Measurements from ENCODE around the gene RRP9. TPM values are rescaled to one million over a fixed set of nuclear protein-coding genes. Genes with fewer than 3 reads are reported as not detected.

Gene RRP9
- total RNA-seq, 1 donor, result 20.6 TPM

- Histone ChIP-seq H3K4me2 (ENCODE audit: insufficient read depth, low read length) (peak overlapping the region; percentile 88), H3K4me1 (ENCODE audit: insufficient read depth, low read length) (peaks cover 23% of the 10 kb centered on the region), H4K20me1 (ENCODE audit: insufficient read depth, low read length) (peaks cover 7% of the 10 kb centered on the region), H2AFZ (ENCODE audit: low read length) (peak overlapping the region; percentile 95), H3K79me2 (ENCODE audit: insufficient read depth, low read length) (peaks cover 12% of the 10 kb centered on the region), H3K27ac (ENCODE audit: low read depth, low read length) (peak overlapping the region; percentile 84), H3K4me3 (ENCODE audit: insufficient read depth, low read length) (peak overlapping the region; percentile 92), H3K27me3 (ENCODE audit: insufficient read depth, low read length) (no peaks in the 10 kb centered on the region), H3K9me3 (ENCODE audit: low read depth, low read length) (no peaks in the 10 kb centered on the region), H3K36me3 (ENCODE audit: insufficient read depth, low read length) (no peaks in the 10 kb centered on the region)
- peak; percentile 4 for TF ChIP-seq CTCF (IDR thresholded peaks at IDR 0.05; ENCODE audit: extremely low read depth, low read depth, low read length)
- no peak for DNase-seq (ENCODE audit: insufficient read length, low spot score, missing footprints)
Measured at GRCh38 chr3:51974277-51974962, 32.7 kb upstream of the RRP9 start.

GRCh38 chr3:51971350-51971749 lies 29.6 kb upstream of the RRP9 start:
- Histone ChIP-seq H3K36me3 (ENCODE audit: insufficient read depth, low read length) (no peaks in the 10 kb centered on the region), H3K79me2 (ENCODE audit: insufficient read depth, low read length) (peaks cover 16% of the 10 kb centered on the region), H3K4me2 (ENCODE audit: insufficient read depth, low read length) (no peak overlapping the region), H3K4me3 (ENCODE audit: insufficient read depth, low read length) (no peak overlapping the region), H3K27me3 (ENCODE audit: insufficient read depth, low read length) (no peaks in the 10 kb centered on the region), H4K20me1 (ENCODE audit: insufficient read depth, low read length) (peaks cover 14% of the 10 kb centered on the region), H3K4me1 (ENCODE audit: insufficient read depth, low read length) (peaks cover 32% of the 10 kb centered on the region), H3K9me3 (ENCODE audit: low read depth, low read length) (no peaks in the 10 kb centered on the region), H2AFZ (ENCODE audit: low read length) (no peak overlapping the region), H3K27ac (ENCODE audit: low read depth, low read length) (no peak overlapping the region)
- DNase-seq (ENCODE audit: insufficient read length, low spot score, missing footprints), result no peak
- no peak for TF ChIP-seq CTCF (IDR thresholded peaks at IDR 0.05; ENCODE audit: extremely low read depth, low read depth, low read length)

DNA sequence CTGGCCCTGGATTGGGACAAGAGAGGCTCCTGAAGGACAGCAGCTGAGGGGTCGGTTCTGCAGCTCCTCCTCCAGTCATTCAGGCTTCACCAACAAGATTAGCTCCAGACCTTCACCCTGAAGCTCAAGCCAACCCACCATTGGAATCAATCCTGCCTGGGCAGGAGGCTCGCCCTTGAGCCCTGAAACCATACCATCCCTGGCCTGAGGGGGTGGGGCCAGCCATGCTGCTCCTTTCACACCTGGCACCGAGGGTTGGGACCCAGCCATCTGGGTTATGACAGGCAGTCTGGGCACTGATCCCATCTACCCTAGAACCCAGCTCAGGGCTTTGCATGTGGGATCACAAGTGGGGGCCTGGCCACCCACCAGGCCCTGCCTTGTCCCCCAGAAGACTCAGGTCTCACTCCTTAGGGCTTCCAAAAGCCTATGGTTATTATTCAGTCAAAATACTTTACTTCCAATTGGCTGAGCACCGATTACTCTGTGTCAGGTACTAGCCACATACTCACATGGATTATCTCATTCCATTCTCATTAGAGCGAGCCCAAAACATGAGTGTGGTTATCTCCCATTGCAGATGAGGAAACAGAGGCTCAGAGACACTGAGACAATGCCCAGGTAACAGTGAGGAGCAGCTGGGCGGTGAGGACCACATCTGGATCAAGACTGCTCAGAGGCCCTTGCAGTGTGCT lies 29.0 kb upstream of the RRP9 start:
- TF ChIP-seq CTCF (IDR thresholded peaks at IDR 0.05; ENCODE audit: extremely low read depth, low read depth, low read length), result no peak
- H3K79me2 ChIP-seq (ENCODE audit: insufficient read depth, low read length), result peaks cover 18% of the 10 kb centered on the region

GRCh38 chr3:51969841-51970240 lies 28.1 kb upstream of the RRP9 start:
- no peak overlapping the region for H3K4me3 ChIP-seq (ENCODE audit: insufficient read depth, low read length)
- H3K4me2 ChIP-seq (ENCODE audit: insufficient read depth, low read length), result no peak overlapping the region
- H4K20me1 ChIP-seq (ENCODE audit: insufficient read depth, low read length), result peaks cover 14% of the 10 kb centered on the region
- H3K4me1 ChIP-seq (ENCODE audit: insufficient read depth, low read length), result peaks cover 24% of the 10 kb centered on the region
- no peak for TF ChIP-seq CTCF (IDR thresholded peaks at IDR 0.05; ENCODE audit: extremely low read depth, low read depth, low read length)
- no peaks in the 10 kb centered on the region for H3K36me3 ChIP-seq (ENCODE audit: insufficient read depth, low read length)
- H2AFZ ChIP-seq (ENCODE audit: low read length), result no peak overlapping the region
- H3K27ac ChIP-seq (ENCODE audit: low read depth, low read length), result no peak overlapping the region
- H3K79me2 ChIP-seq (ENCODE audit: insufficient read depth, low read length), result peaks cover 22% of the 10 kb centered on the region
- H3K9me3 ChIP-seq (ENCODE audit: low read depth, low read length), result no peaks in the 10 kb centered on the region
- DNase-seq (ENCODE audit: insufficient read length, low spot score, missing footprints), result no peak
- H3K27me3 ChIP-seq (ENCODE audit: insufficient read depth, low read length), result no peaks in the 10 kb centered on the region

More for the DNA sequence above, 29.0 kb upstream of the RRP9 start:
- Histone ChIP-seq H2AFZ (ENCODE audit: low read length) (no peak overlapping the region), H3K27me3 (ENCODE audit: insufficient read depth, low read length) (no peaks in the 10 kb centered on the region), H3K4me1 (ENCODE audit: insufficient read depth, low read length) (peaks cover 31% of the 10 kb centered on the region), H4K20me1 (ENCODE audit: insufficient read depth, low read length) (peaks cover 14% of the 10 kb centered on the region), H3K9me3 (ENCODE audit: low read depth, low read length) (no peaks in the 10 kb centered on the region), H3K36me3 (ENCODE audit: insufficient read depth, low read length) (no peaks in the 10 kb centered on the region), H3K4me3 (ENCODE audit: insufficient read depth, low read length) (no peak overlapping the region), H3K4me2 (ENCODE audit: insufficient read depth, low read length) (no peak overlapping the region), H3K27ac (ENCODE audit: low read depth, low read length) (no peak overlapping the region)
- no peak for DNase-seq (ENCODE audit: insufficient read length, low spot score, missing footprints)

All from osteoblast (primary cell).